HCT116 (cell line): Measurements from ENCODE around the gene TNIK. TPM values are rescaled to one million over a fixed set of nuclear protein-coding genes. Genes with fewer than 3 reads are reported as not detected.

Experiments used
- ATAC-seq: fragments of 200-7000 bp; cut with Tn5 transposase; 2 replicates; pipeline ENCODE4 v1.9.1; 2020; ENCODE audit warnings: mild to moderate bottlenecking, moderate library complexity
- BruUV-seq: library from RNA; stranded (reverse); fragments of 400-500 nt; replicated peaks from 2 replicates; lab custom pipeline; 2021; lab: Mats Ljungman, UMichigan
- CTCF ChIA-PET: fragments of 300-600 bp; sonication (Branson Sonifier 250); formaldehyde crosslinking; loops from one replicate; lab custom pipeline; 2021; ENCODE audit warnings: antibody characterized with exemption; lab: Charles Lee
- POLR2A ChIA-PET: fragments of 300-600, 350-600 bp; sonication (Branson Sonifier 250); formaldehyde crosslinking; loops from one replicate; lab custom pipeline; 2021; ENCODE audit warnings: antibody characterized with exemption; lab: Charles Lee
- RAD21 ChIA-PET, 2 experiments: fragments of 300-600 bp; sonication (Branson Sonifier 250); formaldehyde crosslinking; loops; one replicate each; lab custom pipeline; 2023; ENCODE audit warnings: low total read pairs in 2 of 2; ENCODE audit not compliant: uncharacterized antibody in 2 of 2, unreplicated experiment in 2 of 2, low non-redundant PET in 1 of 2; lab: Charles Lee
- DNase-seq: peaks from one replicate; pipeline ENCODE4 v3.0.0-alpha.2; 2010; ENCODE audit warnings: low read depth, low spot score
- H2AFZ ChIP-seq: fragments of 200-600 bp; shearing (Covaris generic), sonication (generic); 2 replicates; pipeline ENCODE4 v1.6.1; 2017; ENCODE audit warnings: low read depth, mixed run types, mixed read lengths, antibody characterized with exemption, low read length; ENCODE audit not compliant: poor library complexity, severe bottlenecking
- H3K27ac ChIP-seq: 2 replicates; pipeline ENCODE4 v1.5.1; 2012; ENCODE audit warnings: low read depth, low read length
- H3K27me3 ChIP-seq: fragments of 200-600 bp; sonication (generic); 2 replicates; pipeline ENCODE4 v1.6.1; 2016; ENCODE audit warnings: mixed run types, low read length, mixed read lengths; ENCODE audit not compliant: insufficient read depth
- H3K36me3 ChIP-seq, 2 experiments: fragments of 200-500 bp in 1 of 2; fragments of 200-600 bp in 1 of 2; sonication (Bioruptor generic) in 1 of 2; sonication (generic) in 1 of 2; 2 replicates each; pipeline versions ENCODE4 v1.5.1 to v1.6.1; 2014 to 2016; ENCODE audit warnings: low read length in 2 of 2, inconsistent platforms in 1 of 2, mixed read lengths in 1 of 2, mixed run types in 1 of 2; ENCODE audit not compliant: insufficient read depth in 2 of 2, control insufficient read depth in 1 of 2
- H3K4me1 ChIP-seq, 2 experiments: fragments of 200-600 bp in 1 of 2; sonication (generic) in 1 of 2; 2 replicates each; pipeline versions ENCODE4 v1.5.1 to v1.6.1; 2012 to 2017; ENCODE audit warnings: low read length in 2 of 2, inconsistent platforms in 1 of 2, mild to moderate bottlenecking in 1 of 2, mixed read lengths in 1 of 2, mixed run types in 1 of 2, moderate library complexity in 1 of 2; ENCODE audit not compliant: insufficient read depth in 2 of 2, control insufficient read depth in 1 of 2
- H3K4me2 ChIP-seq: fragments of 200-600 bp; sonication (generic); 2 replicates; pipeline ENCODE4 v1.6.1; 2017; ENCODE audit warnings: mixed run types, low read length, mixed read lengths
- H3K4me3 ChIP-seq, 2 experiments: fragments of 200-600 bp in 1 of 2; sonication (generic) in 1 of 2; replicated peaks in 1 of 2; 2 replicates each; pipeline ENCODE4 v1.5.1; 2011 to 2016; ENCODE audit warnings: low read length in 2 of 2, control low read depth in 1 of 2, low read depth in 1 of 2, mild to moderate bottlenecking in 1 of 2, mixed read lengths in 1 of 2, mixed run types in 1 of 2
- H3K79me2 ChIP-seq: fragments of 200-600 bp; sonication (generic); 2 replicates; pipeline ENCODE4 v1.6.1; 2017; ENCODE audit warnings: mild to moderate bottlenecking, mixed run types, low read length, moderate library complexity, mixed read lengths; ENCODE audit not compliant: insufficient read depth
- H3K9ac ChIP-seq: fragments of 200-600 bp; sonication (generic); 2 replicates; pipeline ENCODE4 v1.6.1; 2016; ENCODE audit warnings: low read length, mixed read lengths
- H3K9me2 ChIP-seq: fragments of 200-600 bp; sonication (generic), shearing (Covaris generic); 2 replicates; pipeline ENCODE4 v1.6.1; 2017; ENCODE audit warnings: mixed run types, mild to moderate bottlenecking, moderate library complexity; ENCODE audit not compliant: insufficient read depth
- H3K9me3 ChIP-seq, 2 experiments: fragments of 200-500 bp in 1 of 2; fragments of 200-600 bp in 1 of 2; sonication (Bioruptor generic) in 1 of 2; sonication (generic) in 1 of 2; 2 replicates each; pipeline ENCODE4 v1.6.1; 2014 to 2017; ENCODE audit warnings: low read length in 2 of 2, mixed read lengths in 2 of 2, inconsistent platforms in 1 of 2, low read depth in 1 of 2, mild to moderate bottlenecking in 1 of 2, mixed run types in 1 of 2, moderate library complexity in 1 of 2; ENCODE audit not compliant: control insufficient read depth in 1 of 2, insufficient read depth in 1 of 2
- H4K20me1 ChIP-seq: fragments of 200-600 bp; sonication (generic), shearing (Covaris generic); 2 replicates; pipeline ENCODE4 v1.6.1; 2017; ENCODE audit warnings: mixed run types, mild to moderate bottlenecking, moderate library complexity; ENCODE audit not compliant: insufficient read depth
- CBX3 ChIP-seq: IDR thresholded peaks from 2 replicates; pipeline ENCODE4 v1.6.1; 2012; ENCODE audit warnings: low read depth
- CTCF ChIP-seq, 3 experiments: fragments of 200-600 bp in 1 of 3; sonication (generic) in 1 of 3; IDR thresholded peaks in 2 of 3; conservative IDR thresholded peaks in 1 of 3; 2 replicates each; pipeline ENCODE4 v1.5.1; 2012 to 2017; ENCODE audit warnings: low read depth in 2 of 3, low read length in 2 of 3, antibody characterized with exemption in 1 of 3, borderline replicate concordance in 1 of 3, control low read depth in 1 of 3, mild to moderate bottlenecking in 1 of 3, mixed read lengths in 1 of 3, mixed run types in 1 of 3, moderate library complexity in 1 of 3; ENCODE audit not compliant: insufficient read depth in 1 of 3
- EGR1 ChIP-seq: IDR thresholded peaks from 2 replicates; pipeline ENCODE4 v1.6.1; 2012; ENCODE audit warnings: low read depth
- ELF1 ChIP-seq: IDR thresholded peaks from 2 replicates; pipeline ENCODE4 v1.6.1; 2012; ENCODE audit warnings: low read depth, borderline replicate concordance
- EZH2phosphoT487 ChIP-seq: fragments of 200-600 bp; IDR thresholded peaks from 2 replicates; pipeline ENCODE4 v1.6.1; 2018; ENCODE audit warnings: antibody characterized with exemption, borderline replicate concordance
- FOSL1 ChIP-seq: IDR thresholded peaks from 2 replicates; pipeline ENCODE4 v1.6.1; 2012; ENCODE audit warnings: low read depth
- JUND ChIP-seq: IDR thresholded peaks from 2 replicates; pipeline ENCODE4 v1.6.1; 2012
- MAX ChIP-seq: IDR thresholded peaks from 2 replicates; pipeline ENCODE4 v1.6.1; 2012
- POLR2A ChIP-seq: IDR thresholded peaks from 2 replicates; pipeline ENCODE4 v1.7.0; 2011; ENCODE audit warnings: borderline replicate concordance; ENCODE audit not compliant: insufficient read depth, insufficient read length; ENCODE audit errors: extremely low read depth
- POLR2AphosphoS5 ChIP-seq: IDR thresholded peaks from 2 replicates; pipeline ENCODE4 v1.6.1; 2011; ENCODE audit warnings: mild to moderate bottlenecking, low read depth, low read length, moderate library complexity
- RAD21 ChIP-seq: IDR thresholded peaks from 2 replicates; pipeline ENCODE4 v1.6.1; 2012; ENCODE audit warnings: low read depth, mild to moderate bottlenecking
- REST ChIP-seq: IDR thresholded peaks from 2 replicates; pipeline ENCODE4 v1.6.1; 2012; ENCODE audit warnings: low read depth
- SIN3A ChIP-seq: IDR thresholded peaks from 2 replicates; pipeline ENCODE4 v1.6.1; 2012; ENCODE audit warnings: low read depth
- ZFX ChIP-seq: fragments of 450-650 bp; IDR thresholded peaks from 2 replicates; pipeline ENCODE4 v1.6.1; 2017
- intact Hi-C: fragments of 100-400 bp; cut with micrococcal nuclease; formaldehyde crosslinking; loops from 2 replicates; pipeline ENCODE4 v1.10.0; 2022
- total RNA-seq: library from RNA; stranded (reverse); gene quantifications from one replicate; pipeline ENCODE4 v1.2.1, GENCODE V29; 2021; ENCODE audit not compliant: unreplicated experiment

Gene TNIK
- total RNA-seq, 1 experiment from 2014 or later, result 24.1 TPM

GRCh38 chr3:171049861-171050444 lies 410.3 kb downstream of the TNIK start:
- Histone ChIP-seq H3K27me3 (no peaks in the 10 kb centered on the region), H3K4me2 (no peak overlapping the region), H3K4me3 (no peak overlapping the region), H3K9me2 (no peaks in the 10 kb centered on the region), H4K20me1 (no peaks in the 10 kb centered on the region), H2AFZ (peak overlapping the region; percentile 59), H3K79me2 (no peaks in the 10 kb centered on the region), H3K36me3 (no peaks in the 10 kb centered on the region), H3K9me3 (no peaks in the 10 kb centered on the region), H3K27ac (no peak overlapping the region), H3K4me1 (peaks cover under 1 to 4% of the 10 kb centered on the region in 2 experiments), H3K9ac (no peak overlapping the region)
- no TSS peak for BruUV-seq
- intact Hi-C loops, result loop anchor here (1.0 to 10.0 kb wide), 5 partner anchors 115 to 781 kb away; no protein-coding TSS in a partner anchor
- ChIA-PET POLR2A (interaction anchor here (1.0 kb wide), 1 partner anchor 723 kb away, joined by 3 read pairs; no protein-coding TSS in a partner anchor), CTCF (interaction anchor here (0.6 to 3.1 kb wide), 13 partner anchors 12 to 784 kb away, joined by 3 to 25 read pairs (median 6); no protein-coding TSS in a partner anchor), RAD21 (interaction anchor here (0.7 to 1.8 kb wide), 7 partner anchors 88 to 722 kb away, joined by 3 to 7 read pairs (median 4); no protein-coding TSS in a partner anchor)
- peak; percentile 45 for DNase-seq
- ATAC-seq, result peak; percentile 96
- TF ChIP-seq ZFX, result no peak
- TF ChIP-seq CTCF (IDR thresholded peaks at IDR 0.05 in 2 of 3, conservative IDR thresholded peaks at IDR 0.05 in 1 of 3; ENCODE audit: borderline replicate concordance in 1 of 3, insufficient read depth in 1 of 3, low read depth in 2 of 3, low read length in 2 of 3), result peak; percentile 62 to 77 (median 68); a peak in 5 of 6 replicates
- peak; percentile 32; the same call in 1 of the 2 replicates for TF ChIP-seq CBX3
- 0 out of 2 replicates have a peak, but pooled peaks have one; percentile 10 for TF ChIP-seq MAX
- peak; percentile 90 for TF ChIP-seq RAD21

- Histone ChIP-seq H3K9me3 (no peaks in the 10 kb centered on the region), H4K20me1 (no peaks in the 10 kb centered on the region), H3K9me2 (no peaks in the 10 kb centered on the region), H3K4me2 (no peak overlapping the region)
- RAD21 ChIA-PET, result no interaction called here
- POLR2A ChIA-PET, result no interaction called here
- intact Hi-C loops, result loop anchor here (5.0 to 10.0 kb wide), 2 partner anchors 141 to 728 kb away; no protein-coding TSS in a partner anchor
- DNase-seq, result no peak
- TF ChIP-seq JUND, result no peak
- TF ChIP-seq FOSL1, result no peak
- no peak for TF ChIP-seq MAX
- TF ChIP-seq REST, result no peak
- TF ChIP-seq EGR1, result no peak
- TF ChIP-seq POLR2AphosphoS5, result no peak
- no peak for TF ChIP-seq EZH2phosphoT487
- TF ChIP-seq ELF1, result no peak
- TF ChIP-seq POLR2A, result no peak
- no peak for TF ChIP-seq SIN3A
- TF ChIP-seq RAD21, result no peak
- TF ChIP-seq, all 23 proteins: peak for 0
- H3K79me2 ChIP-seq, result no peaks in the 10 kb centered on the region
- no peak overlapping the region for H3K4me3 ChIP-seq
- ATAC-seq, result no peak
- H2AFZ ChIP-seq, result no peak overlapping the region
- CTCF ChIA-PET, result interaction anchor here (0.6 kb wide), 1 partner anchor 39 kb away, joined by 3 read pairs; no protein-coding TSS in a partner anchor
- no TSS peak for BruUV-seq
- no peak overlapping the region for H3K9ac ChIP-seq
- H3K36me3 ChIP-seq, result no peaks in the 10 kb centered on the region
- no peaks in the 10 kb centered on the region for H3K4me1 ChIP-seq
- H3K27me3 ChIP-seq, result no peaks in the 10 kb centered on the region
- H3K27ac ChIP-seq, result no peak overlapping the region
Observed at GRCh38 chr3:171046760-171047159, 413.4 kb downstream of the TNIK start.
